ENCODE measurements around the gene HERC2.
"Not testable (repeated sequence)": the region's sequence is repeated elsewhere in the genome, so short reads cannot be mapped to it uniquely, and the experiment has no call there.

Gene HERC2

DNA sequence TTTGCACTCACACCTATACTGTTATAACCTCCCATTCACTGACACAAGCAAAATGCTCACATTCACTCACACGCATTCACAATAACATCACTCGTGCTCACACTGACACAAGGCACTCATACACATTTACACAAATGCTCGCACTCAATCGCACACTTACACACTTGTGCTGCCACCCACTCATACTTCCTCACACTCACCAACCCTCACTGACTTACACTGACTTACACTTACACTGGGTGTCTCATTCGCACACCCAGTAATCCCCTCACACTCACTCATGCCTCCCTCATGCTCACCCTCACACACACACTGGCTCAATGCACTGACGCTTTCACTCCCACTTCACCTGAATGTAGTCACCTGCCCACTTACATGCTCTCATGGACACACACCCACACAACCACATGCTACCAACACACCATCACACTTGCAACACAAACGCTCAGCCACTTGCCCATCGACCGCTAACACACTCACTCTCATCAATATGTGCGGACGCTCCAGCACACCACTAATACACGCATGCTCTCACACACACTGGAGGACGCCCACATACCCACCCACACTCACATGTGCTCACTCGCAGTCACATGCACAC lies 104.9 kb downstream of the HERC2 start:
- DNase-seq, result not testable (repeated sequence)

DNA sequence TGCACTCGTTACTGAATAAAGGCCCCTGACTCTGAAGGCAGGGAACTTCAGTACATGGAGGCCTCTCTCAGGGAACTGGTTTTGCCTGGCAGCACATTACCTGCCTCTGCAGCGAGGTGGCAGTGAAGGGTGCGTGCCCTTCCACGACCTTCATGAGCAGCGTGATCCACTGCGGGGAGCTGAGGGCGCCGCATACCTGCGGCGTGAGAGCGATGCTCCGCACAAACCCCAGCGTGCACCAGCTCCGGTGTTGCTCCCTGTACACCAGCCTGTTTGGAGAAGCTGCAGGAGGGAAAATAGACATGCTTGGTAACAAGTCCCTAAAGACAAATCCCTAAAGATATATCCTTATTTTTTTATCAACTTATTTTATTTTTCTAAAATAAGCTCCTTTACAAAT lies 106.5 kb downstream of the HERC2 start:
- DNase-seq, result not testable (repeated sequence)

DNA sequence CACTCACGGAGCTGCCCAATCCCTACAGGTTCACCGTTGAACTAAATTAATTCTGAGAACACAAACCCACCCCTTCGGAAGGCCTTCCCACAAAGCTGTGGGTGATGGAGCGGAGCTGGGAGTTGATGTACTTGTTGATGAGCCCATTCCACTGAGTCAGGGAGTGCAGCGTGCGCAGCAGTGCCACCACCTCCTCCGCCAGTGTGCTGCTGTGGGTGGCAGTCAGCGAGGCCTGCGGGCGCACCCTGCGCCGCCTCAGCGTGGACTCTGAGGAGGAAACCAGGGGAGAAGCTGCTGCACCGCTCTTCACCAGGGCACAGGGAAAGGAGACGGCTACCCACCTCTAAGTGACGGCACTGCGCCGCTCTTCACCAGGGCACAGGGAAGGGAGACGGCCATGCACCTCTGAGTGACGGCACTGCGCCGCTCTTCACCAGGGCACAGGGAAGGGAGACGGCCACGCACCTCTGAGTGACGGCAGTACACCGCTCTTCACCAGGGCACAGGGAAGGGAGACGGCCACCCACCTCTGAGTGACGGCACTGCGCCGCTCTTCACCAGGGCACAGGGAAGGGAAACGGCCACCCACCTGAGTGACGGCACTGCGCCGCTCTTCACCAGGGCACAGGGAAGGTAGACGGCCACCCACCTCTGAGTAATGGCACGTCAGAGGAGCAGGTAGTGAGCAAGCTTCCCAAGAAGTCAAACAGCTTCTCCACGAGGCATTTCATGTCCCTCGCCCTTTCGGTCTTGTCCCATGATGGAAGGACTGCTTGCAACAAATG lies 107.8 kb downstream of the HERC2 start:
- DNase-seq, result not testable (repeated sequence)

DNA sequence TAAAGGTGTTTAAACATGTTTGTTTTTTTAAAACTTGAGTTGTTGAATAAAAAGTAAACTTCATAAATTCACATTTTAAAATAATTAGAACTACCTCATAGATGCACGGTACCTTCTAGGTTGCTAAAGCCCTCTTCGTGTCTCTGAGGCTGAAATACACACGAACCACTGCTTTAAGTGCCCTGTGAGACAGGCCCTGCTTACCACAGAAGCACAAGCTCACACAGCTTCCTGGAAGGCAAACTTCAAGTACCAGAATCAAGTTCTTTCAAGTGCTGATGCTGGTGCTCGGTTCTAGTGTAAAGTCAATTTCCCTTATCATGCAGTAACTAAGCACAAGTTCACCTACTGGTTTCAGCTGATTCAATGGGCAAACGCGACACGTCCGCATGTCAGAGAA lies 108.6 kb downstream of the HERC2 start:
- DNase-seq, result not testable (repeated sequence)

DNA sequence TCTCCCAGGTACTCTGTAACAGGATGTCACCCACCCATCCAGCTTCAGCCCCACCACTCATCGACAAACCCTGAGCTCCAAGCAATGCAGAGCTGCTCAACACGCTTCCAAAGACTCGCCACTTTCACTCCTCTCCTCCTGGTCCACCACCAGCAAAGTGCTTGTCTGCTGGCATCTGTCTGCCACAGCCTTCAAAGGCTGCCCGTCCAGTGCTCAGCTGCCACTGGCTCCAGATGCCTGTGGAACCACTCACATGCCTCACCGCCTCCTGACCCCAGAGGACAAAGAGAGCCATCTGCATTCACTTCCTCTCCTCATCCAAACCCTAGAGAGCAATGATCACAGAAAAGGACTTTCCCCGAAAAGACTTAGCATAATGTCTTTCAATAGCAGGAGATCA lies 113.4 kb downstream of the HERC2 start:
- DNase-seq, result no peak

DNA sequence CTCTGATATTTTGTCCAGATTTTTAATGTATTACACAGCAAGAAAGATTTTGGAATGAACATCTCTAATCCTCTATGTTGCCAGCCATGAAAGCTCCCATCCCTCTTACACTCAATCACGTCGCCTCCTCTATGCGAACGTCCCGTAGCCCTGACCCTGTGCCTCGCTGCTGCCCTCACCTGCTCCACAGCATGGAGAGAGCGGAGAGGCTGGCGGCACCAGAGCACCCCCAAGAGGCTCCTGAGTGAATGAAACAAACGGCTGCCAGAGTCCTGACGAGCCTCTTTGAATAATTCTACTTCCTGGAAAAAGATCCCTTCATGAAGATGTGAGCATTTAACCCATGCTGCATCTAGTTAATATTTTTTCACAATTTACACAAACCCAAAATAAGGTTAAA lies 116.3 kb downstream of the HERC2 start:
- not testable (repeated sequence) for DNase-seq

DNA sequence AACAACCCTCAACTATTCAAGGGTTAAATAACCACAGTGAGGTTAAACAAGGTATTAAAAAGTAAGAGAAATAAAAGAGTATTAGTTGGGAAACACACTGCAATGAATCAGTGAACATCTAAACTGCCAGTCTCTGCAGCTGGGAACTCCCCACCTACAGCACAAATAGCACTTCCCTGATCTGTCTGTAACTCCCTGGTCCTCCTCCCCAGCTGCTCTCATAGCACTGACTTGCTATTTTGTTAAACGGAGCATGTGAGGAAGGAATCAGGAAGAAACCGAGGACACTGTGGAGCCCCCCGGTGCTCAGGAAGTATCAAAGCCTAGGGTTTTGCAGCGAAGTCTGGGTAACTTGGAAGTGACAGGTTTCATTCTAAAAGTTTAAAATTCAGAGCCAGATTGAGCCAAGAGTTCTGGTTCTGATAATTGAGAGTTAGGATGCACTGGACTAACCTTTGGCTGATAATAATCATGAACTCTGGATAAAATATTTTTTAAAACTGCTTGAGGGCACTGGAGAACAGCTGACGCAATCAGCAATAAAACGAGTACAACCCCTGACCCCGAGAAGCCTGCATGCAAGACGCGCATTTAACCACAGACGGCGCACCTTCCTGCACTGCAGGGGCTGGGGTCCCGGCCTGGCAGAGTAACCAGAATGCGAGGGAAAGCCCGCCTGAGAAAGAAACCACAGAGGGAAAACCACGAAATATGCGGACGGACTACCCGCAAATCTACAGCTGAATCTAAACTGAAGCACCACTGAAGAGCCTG lies 118.7 kb downstream of the HERC2 start:
- not testable (repeated sequence) for DNase-seq

DNA sequence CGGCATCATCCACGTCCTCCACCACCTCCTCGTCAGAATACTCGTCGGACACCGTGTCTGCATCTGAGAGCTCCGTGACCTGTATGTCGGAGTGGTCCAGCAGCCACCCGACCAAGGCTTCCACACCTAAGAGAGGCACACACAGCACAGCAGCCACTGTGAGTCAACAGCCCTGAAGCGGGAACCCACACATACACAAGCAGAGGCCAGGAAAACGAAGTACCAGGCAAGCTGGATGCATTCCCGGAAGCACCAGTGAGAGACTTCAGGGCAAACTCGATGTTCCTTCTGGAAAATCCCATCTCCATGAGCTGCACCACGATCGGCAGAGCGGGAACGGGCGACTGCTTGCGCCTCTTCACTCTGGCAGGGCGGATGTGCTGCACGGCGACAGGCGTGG lies 119.9 kb downstream of the HERC2 start:
- not testable (repeated sequence) for DNase-seq

DNA sequence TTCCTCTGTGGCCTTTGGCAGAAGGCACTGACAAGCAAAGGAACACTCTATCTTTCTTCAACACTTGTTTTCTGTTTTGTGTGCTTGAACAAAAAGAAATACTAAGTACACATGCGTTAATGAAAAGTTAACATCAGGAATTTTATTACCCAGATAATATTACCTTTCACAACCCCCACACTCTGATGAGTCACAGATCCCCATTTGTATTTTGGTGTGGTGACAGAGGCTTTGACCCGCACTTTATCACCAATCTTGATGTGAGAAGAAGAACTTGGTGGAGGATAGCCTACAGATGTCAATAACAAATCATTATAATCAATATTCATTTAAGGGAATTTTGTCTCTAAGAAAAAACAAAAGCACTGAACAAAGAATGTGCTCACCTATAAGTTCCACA lies 123.8 kb downstream of the HERC2 start:
- DNase-seq, result not testable (repeated sequence)

DNA sequence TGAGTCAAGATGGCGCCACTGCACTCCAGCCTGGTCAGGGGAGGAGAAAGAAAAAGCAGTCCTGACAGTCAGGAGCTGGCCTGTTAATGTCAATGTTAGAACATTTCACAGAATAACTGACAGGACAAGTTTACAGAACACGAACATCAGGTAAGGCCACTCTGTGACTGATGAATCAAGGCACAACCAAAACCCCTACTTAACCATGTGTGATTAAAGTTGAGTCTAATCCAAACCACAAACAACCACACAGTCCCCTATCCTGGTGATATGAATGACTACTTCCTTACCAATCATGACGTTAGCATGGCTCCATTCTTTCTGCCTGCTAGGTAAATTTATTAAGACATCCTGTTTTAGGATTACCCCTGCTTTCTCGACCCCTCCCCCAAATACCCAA lies 124.3 kb downstream of the HERC2 start:
- DNase-seq, result not testable (repeated sequence)

DNA sequence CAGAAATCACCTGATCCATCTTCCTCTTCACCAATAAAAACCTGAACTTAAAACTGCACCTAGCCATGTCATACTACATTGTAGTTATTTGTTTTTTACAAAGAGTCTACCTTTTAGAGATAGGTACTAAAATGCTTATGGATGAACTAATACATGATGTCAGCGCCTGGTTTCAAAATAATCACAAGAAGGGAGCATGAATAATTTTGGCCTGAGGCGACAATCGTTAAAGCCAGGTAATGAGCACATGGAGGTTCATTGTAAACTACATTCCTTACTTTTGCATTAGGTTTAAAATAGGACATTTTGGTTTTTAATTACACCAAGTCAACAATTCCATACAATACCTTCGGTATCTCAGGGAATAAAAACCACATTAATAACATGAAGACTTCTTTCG lies 125.4 kb downstream of the HERC2 start:
- not testable (repeated sequence) for DNase-seq

DNA sequence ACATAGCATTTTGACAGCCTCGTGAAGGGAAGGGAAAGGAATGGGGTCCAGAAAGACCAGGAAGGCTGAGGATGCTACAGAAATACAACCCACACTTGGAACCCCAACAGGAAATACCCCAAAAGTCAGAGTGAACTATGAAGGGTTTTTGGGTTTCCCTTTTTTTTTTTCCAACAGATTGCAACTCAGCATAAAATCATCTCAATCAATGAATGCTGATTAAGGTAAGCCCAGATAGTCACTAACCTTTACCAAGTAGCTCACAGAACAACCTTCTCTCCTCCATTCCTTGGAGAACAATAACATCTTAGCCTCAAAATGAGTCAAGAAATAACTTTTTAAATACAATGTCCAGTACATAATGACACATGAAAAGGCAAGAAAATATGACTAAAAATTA lies 129.2 kb downstream of the HERC2 start:
- DNase-seq, result no peak

DNA sequence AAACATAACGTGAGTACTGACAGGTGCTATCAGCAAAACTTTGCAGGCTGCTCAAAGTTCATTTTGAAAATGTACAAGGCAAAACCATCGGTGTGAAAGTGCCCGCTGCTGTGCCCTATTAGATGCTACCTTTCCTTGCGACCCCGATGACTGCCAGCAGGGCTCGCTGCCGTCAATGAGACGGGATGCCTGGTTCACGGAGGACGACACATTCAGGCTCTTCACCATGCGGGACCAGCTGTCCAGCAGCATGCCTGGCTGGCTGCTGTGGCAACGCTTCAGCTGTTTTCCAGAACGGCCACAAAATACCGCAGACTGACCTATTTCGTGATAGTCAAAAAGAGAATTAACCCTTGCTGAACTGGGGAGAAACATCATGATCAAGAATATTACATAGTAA lies 130.1 kb downstream of the HERC2 start:
- DNase-seq, result peak; percentile 18

DNA sequence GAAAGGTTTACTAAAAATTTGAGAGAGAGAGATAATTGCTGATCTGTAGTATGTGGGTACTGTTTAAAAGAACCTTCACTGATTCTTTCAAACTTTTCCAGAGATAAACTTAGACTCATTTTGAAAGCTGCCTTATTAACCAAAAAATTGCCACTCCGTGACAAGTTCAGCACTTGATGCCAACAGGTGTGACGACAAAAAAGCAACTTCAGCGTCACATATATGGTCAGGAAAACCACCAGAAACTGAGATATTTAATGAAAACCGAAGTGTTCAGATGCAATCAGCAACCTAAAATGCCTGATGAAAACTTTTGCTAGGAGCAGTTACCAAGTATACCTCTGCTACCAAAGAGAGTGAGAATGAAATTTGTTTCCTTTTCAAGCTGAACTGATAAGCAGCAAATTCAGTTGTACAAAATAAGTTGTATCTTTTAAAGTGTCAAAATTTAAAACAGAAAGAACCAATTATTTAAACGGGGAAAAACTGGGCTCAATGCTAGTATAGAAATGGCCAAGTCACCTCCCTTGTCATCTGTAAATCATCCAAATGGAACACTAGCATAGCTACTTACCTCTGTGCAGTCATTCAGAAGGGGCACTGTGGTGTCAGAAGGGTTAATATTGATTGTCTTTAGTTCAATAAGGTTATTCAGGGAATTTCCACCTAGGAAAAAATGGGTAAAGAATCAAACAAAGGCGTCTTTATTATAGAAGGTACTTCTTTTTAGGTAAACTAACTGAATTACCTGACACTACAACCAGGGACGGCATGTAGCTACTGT lies 131.4 kb downstream of the HERC2 start:
- no peak for DNase-seq

DNA sequence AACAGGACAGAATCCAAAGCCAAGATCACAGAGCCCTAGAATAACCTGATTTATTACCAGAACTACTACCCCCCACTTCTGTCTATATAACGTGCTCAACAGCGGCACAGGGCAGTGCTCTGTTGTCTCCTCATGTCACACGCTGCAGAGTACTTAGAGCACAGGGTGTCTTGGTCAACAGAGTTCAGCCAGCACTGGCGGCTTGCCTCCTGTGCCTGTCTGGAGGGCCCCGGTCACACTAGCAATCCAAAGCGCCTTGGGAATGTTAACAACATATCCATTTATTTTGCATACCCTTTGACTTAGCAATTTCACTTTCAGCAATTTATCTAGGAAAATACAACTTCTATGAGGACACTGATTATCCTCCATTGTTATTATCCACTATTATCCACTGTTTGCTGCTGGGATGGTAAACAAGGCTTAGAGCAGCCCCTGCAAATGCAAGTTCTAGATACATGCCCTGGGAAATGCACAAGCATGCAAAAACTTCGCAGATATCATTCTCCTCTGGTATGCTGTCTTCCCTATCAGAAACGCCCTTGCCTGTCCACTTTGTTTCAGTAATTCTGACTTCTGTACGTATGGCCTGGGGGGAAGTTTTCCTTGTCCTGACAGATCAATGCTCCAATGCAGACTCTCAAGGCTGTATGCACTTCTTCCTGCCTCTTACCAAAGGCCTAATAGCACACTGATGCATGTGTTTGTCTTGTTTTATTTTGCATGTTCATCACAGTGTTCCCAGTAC lies 136.7 kb downstream of the HERC2 start:
- DNase-seq, result no peak

DNA sequence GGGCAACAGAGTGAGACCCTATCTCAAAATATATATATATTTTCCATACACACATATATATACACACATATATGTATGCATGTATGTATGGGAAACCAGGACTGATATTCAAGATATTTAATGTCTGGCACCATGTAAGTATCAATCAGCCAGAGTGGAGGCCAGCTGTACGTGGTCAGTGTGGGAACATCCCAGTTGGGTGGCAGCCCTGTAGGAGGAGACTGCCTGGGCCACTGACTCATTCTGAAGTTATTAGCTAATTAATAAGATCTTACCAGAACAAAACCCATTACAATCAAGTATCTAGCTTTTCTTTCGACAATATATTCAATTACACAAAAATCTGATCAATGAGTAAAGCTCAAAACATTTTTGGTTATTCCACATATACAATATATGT lies 137.8 kb downstream of the HERC2 start:
- peak; percentile 15 for DNase-seq

DNA sequence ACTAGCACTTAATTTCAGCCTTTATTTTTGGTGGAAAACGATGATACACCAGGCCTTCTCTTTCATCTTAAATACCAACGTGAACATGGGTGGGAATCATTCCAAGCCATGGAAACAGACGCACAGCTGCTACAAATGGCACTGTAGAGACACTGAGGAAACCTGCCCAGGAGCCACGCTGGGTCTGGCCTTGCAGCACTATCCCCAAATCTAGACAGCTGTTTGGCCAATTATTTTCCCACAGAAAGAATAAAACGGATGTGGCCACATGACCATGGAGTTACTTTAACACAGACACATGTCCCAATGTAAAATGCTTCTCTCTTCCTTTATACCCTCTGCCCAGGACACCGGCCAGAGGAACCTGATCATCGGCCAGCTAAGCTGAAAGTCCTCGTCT lies 139.2 kb downstream of the HERC2 start:
- no peak for DNase-seq

DNA sequence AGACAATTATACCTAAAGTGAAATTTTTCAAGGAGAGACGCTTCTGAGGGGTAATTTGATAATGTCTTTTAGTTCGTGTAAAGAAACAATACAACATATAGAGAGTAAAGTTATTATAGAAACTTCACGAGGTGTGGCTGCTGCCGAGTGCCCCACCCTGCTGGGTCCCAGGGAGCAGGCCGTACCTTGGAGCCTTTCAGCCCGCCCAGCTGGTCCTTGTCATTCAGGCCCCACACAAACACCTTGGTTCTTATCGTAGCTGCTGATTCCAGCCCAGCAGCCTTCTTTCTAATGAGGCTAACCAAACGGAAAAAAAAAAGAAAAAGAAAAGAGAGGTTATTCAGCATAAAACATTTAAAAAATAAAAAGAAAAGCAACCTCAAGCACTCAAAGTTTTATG lies 139.8 kb downstream of the HERC2 start:
- no peak for DNase-seq

DNA sequence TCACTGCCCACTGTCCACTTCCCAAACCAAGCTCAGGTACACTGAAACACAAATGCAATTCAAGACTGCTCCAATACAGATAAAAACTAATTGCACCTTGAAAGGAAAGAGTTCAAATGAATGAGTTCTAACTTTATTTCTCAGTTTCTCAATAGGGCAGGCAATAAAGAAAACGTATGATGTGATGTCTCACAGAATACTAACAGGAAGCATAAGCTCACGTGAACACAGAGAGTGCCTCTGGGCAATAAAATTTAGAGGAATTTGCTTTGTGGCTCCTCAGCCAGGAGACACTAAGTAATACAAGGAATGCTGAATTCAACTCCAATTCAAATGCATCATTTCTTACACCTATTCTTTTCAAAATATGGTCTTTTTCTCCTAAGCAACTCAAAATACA lies 140.6 kb downstream of the HERC2 start:
- DNase-seq, result no peak

DNA sequence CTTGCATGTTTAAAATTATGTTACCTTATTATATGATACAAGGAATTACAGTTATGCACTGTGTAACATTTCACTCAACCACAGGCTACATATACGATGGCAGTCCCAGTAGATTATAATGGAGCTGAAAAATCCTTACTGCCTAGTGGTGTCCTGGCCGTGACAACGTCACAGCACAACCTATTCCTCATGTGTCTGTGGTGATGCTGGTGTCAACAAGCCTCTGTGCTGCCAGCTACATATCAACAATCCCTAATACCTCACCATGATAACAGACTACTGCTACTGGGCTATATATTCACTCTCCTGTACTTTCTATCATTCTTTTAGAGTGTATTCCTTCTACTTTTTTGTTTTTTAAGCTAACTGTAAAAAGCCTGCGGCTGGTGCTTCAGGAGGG lies 142.7 kb downstream of the HERC2 start:
- no peak for DNase-seq

DNA sequence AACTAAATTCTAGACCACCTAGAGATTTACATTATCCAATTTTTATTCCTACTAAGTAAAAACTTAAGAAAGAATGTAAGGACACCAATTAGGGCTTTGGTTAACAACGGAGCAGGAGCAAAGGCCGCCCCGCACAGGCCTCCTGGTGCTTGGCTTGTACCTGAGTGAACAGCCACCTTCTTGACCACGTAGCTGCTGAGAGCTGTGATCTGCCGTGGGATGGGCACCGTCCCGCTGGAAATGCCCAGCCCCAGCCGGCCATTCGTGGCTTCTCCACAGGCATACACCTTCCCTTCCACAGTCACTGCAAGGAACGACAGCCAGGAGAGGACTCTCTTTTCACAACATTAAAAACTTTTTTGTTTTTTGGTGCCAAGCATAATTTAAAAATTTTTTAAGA lies 143.3 kb downstream of the HERC2 start:
- no peak for DNase-seq

DNA sequence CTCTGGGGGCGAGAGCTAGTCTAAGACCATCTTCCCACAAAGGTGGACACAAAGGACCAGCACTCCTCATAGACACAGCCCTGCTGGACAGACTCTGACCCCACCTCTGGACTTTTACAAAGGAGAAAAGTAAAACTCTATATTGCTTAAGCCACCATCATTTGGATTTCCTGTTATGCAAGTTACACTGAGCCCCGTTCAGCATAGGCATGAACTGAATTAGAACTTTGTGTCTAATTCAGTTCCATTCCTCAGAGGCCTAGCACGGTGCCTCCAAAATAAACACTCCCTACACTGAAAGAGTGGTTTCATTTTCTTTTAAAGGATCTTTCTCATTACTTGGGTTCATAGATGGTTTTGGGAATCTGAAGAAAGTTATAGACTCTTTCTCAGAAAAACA lies 143.7 kb downstream of the HERC2 start:
- no peak for DNase-seq

Measured in fibroblast of skin of right biceps (primary cell).